ENCODE results near the gene FLCN. TPM values are rescaled to one million over a fixed set of nuclear protein-coding genes. Genes with fewer than 3 reads are reported as not detected.

The FLCN gene
- total and polyA plus RNA-seq, 4 donors: 8.5 to 46.7 (median 28.4) TPM

DNA sequence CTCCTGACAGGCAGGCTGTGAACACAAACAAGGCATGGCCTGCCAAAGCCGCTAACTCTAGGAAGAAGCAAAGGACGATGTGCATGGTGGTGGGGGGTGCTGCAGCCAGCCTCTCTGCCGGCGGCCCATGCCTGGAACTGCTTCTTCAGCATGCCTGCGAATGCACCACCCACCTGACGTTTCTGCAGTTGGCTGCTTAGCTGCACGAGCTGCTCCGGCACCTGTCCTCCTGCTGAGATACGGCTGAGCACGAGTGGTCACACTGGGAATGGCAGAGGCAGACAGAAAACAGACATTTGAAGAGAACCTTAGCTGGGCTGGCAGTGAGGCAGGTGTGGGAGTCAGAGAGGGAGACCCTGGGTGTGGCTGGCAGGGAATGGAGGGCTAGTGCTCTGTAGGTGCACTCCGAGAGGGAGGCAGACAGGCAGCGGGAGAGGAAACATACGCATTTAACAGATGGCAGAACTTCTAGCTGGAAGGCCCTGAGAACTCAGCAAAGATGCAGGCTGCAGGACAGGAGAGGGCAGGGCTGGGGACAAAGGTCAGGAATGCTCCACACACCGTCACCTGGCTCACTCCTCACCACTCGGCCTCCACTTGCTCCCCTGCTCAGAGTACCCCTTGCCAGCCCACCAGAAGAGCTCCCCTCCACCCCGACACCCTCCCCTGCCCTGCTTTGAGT is 5.2 kb downstream of the FLCN start:
- H3K4me3 ChIP-seq (ENCODE audit: low read depth in 1 of 3, low read length in 3 of 3): no peak overlapping the region
- no peaks in the 10 kb centered on the region for H3K9me3 ChIP-seq (ENCODE audit: control insufficient read depth in 4 of 4, low read length in 3 of 4)
- H3K36me3 ChIP-seq (ENCODE audit: control insufficient read depth in 4 of 4, insufficient read depth in 3 of 4, low read depth in 1 of 4, low read length in 3 of 4): peaks cover 6 to 35% (median 18%) of the 10 kb centered on the region in 4 donors
- no peak overlapping the region for H3K27ac ChIP-seq (ENCODE audit: low read depth in 1 of 2, low read length in 2 of 2)
- 68% methylated on average over 16 of the region's 16 CpGs for WGBS
- no peak for DNase-seq (ENCODE audit: low spot score)
- peaks cover 8 to 63% (median 48%) of the 10 kb centered on the region in 4 donors for H3K4me1 ChIP-seq (ENCODE audit: control insufficient read depth in 4 of 4, insufficient read depth in 4 of 4, low read length in 3 of 4)
- TF ChIP-seq GABPA (IDR thresholded peaks at IDR 0.05 in 1 of 2, conservative IDR thresholded peaks at IDR 0.05 in 1 of 2) (no peak), HNF4A (conservative IDR thresholded peaks at IDR 0.05) (peak; percentile 39 to 45), JUND (IDR thresholded peaks at IDR 0.05) (no peak)
- H3K27me3 ChIP-seq (ENCODE audit: control insufficient read depth in 4 of 4, insufficient read depth in 4 of 4, low read length in 3 of 4): no peaks in the 10 kb centered on the region
- no peak overlapping the region for H3K9ac ChIP-seq (ENCODE audit: low read depth in 1 of 2, low read length in 2 of 2)

DNA sequence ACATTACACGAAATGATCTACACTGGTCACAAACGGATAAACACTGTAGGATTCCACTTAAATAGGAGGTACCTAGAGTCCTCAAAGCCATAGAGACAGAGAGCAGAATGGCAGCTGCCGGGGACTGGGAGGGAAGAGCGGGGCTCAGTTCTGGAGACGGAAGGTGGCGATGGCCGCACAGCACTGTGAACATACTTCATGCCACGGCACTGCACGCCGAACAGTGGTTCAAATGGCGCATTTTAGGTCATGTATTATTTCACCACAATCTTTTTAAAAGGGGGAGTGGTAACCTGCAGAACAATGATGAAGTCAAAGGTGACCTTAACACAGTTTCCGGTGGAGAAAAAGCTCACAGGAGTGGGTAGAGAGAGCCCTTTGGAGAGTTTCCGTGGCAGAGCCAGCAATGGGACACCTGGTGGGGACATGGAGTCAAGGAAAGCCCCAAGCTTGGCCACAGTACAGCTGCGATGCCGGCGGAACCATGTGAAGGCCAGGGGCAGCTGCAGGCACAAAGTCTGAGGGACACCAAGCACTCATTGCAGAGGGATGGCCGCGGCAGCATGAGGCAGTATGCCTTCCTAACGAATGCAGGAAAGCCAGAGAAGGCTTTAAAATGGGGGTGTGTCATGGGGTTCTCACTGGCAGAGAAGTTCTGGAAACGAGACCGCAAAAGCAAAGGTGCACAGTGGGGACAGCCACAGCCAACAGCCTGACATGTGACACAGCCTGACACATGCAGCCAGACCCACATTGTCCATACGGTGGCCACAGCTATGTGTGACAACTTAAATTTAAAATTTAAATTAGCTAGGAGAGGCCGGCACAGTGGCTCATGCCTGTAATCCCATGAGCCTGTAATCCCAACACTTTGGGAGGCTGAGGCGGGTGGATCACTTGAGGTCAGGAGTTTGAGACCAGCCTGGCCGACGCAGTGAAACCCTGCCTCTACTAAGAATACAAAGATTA is 7.3 kb downstream of the FLCN start:
- TF ChIP-seq RAD21 (IDR thresholded peaks at IDR 0.05) (no peak), TAF1 (conservative IDR thresholded peaks at IDR 0.05) (no peak), RXRA (IDR thresholded peaks at IDR 0.05) (no peak), FOXA2 (IDR thresholded peaks at IDR 0.05) (no peak), HNF4A (conservative IDR thresholded peaks at IDR 0.05) (no peak), SP1 (IDR thresholded peaks at IDR 0.05) (no peak), EGR1 (IDR thresholded peaks at IDR 0.05; ENCODE audit: low read depth in 2 of 2) (no peak), NR2F2 (IDR thresholded peaks at IDR 0.05) (no peak), FOXA1 (IDR thresholded peaks at IDR 0.05) (no peak), HNF4G (IDR thresholded peaks at IDR 0.05) (no peak), JUND (IDR thresholded peaks at IDR 0.05) (no peak), GABPA (IDR thresholded peaks at IDR 0.05 in 1 of 2, conservative IDR thresholded peaks at IDR 0.05 in 1 of 2) (no peak), YY1 (IDR thresholded peaks at IDR 0.05) (no peak)
- TF ChIP-seq, protein P1, sequence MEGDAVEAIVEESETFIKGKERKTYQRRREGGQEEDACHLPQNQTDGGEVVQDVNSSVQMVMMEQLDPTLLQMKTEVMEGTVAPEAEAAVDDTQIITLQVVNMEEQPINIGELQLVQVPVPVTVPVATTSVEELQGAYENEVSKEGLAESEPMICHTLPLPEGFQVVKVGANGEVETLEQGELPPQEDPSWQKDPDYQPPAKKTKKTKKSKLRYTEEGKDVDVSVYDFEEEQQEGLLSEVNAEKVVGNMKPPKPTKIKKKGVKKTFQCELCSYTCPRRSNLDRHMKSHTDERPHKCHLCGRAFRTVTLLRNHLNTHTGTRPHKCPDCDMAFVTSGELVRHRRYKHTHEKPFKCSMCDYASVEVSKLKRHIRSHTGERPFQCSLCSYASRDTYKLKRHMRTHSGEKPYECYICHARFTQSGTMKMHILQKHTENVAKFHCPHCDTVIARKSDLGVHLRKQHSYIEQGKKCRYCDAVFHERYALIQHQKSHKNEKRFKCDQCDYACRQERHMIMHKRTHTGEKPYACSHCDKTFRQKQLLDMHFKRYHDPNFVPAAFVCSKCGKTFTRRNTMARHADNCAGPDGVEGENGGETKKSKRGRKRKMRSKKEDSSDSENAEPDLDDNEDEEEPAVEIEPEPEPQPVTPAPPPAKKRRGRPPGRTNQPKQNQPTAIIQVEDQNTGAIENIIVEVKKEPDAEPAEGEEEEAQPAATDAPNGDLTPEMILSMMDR (IDR thresholded peaks at IDR 0.05; ENCODE audit: low read depth, low read length, missing input control): no peak
- TF ChIP-seq, protein P2, sequence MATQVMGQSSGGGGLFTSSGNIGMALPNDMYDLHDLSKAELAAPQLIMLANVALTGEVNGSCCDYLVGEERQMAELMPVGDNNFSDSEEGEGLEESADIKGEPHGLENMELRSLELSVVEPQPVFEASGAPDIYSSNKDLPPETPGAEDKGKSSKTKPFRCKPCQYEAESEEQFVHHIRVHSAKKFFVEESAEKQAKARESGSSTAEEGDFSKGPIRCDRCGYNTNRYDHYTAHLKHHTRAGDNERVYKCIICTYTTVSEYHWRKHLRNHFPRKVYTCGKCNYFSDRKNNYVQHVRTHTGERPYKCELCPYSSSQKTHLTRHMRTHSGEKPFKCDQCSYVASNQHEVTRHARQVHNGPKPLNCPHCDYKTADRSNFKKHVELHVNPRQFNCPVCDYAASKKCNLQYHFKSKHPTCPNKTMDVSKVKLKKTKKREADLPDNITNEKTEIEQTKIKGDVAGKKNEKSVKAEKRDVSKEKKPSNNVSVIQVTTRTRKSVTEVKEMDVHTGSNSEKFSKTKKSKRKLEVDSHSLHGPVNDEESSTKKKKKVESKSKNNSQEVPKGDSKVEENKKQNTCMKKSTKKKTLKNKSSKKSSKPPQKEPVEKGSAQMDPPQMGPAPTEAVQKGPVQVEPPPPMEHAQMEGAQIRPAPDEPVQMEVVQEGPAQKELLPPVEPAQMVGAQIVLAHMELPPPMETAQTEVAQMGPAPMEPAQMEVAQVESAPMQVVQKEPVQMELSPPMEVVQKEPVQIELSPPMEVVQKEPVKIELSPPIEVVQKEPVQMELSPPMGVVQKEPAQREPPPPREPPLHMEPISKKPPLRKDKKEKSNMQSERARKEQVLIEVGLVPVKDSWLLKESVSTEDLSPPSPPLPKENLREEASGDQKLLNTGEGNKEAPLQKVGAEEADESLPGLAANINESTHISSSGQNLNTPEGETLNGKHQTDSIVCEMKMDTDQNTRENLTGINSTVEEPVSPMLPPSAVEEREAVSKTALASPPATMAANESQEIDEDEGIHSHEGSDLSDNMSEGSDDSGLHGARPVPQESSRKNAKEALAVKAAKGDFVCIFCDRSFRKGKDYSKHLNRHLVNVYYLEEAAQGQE (IDR thresholded peaks at IDR 0.05): no peak
- TF ChIP-seq, protein P3, sequence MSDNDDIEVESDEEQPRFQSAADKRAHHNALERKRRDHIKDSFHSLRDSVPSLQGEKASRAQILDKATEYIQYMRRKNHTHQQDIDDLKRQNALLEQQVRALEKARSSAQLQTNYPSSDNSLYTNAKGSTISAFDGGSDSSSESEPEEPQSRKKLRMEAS (IDR thresholded peaks at IDR 0.05): no peak
- TF ChIP-seq, protein P4, sequence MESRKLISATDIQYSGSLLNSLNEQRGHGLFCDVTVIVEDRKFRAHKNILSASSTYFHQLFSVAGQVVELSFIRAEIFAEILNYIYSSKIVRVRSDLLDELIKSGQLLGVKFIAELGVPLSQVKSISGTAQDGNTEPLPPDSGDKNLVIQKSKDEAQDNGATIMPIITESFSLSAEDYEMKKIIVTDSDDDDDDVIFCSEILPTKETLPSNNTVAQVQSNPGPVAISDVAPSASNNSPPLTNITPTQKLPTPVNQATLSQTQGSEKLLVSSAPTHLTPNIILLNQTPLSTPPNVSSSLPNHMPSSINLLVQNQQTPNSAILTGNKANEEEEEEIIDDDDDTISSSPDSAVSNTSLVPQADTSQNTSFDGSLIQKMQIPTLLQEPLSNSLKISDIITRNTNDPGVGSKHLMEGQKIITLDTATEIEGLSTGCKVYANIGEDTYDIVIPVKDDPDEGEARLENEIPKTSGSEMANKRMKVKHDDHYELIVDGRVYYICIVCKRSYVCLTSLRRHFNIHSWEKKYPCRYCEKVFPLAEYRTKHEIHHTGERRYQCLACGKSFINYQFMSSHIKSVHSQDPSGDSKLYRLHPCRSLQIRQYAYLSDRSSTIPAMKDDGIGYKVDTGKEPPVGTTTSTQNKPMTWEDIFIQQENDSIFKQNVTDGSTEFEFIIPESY (IDR thresholded peaks at IDR 0.05): no peak
- TF ChIP-seq, protein P5, sequence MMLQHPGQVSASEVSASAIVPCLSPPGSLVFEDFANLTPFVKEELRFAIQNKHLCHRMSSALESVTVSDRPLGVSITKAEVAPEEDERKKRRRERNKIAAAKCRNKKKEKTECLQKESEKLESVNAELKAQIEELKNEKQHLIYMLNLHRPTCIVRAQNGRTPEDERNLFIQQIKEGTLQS (IDR thresholded peaks at IDR 0.05): no peak
- H3K9me3 ChIP-seq (ENCODE audit: control insufficient read depth in 4 of 4, low read length in 3 of 4): no peaks in the 10 kb centered on the region
- H3K27me3 ChIP-seq (ENCODE audit: control insufficient read depth in 4 of 4, insufficient read depth in 4 of 4, low read length in 3 of 4): no peaks in the 10 kb centered on the region
- H3K27ac ChIP-seq (ENCODE audit: low read depth in 1 of 2, low read length in 2 of 2): no peak overlapping the region
- no peak overlapping the region for H3K9ac ChIP-seq (ENCODE audit: low read depth in 1 of 2, low read length in 2 of 2)
- H3K4me3 ChIP-seq (ENCODE audit: low read depth in 1 of 3, low read length in 3 of 3): no peak overlapping the region
- H3K4me1 ChIP-seq (ENCODE audit: control insufficient read depth in 4 of 4, insufficient read depth in 4 of 4, low read length in 3 of 4): peaks cover 8 to 45% (median 34%) of the 10 kb centered on the region in 4 donors
- H3K36me3 ChIP-seq (ENCODE audit: control insufficient read depth in 4 of 4, insufficient read depth in 3 of 4, low read depth in 1 of 4, low read length in 3 of 4): peaks cover 10 to 55% (median 31%) of the 10 kb centered on the region in 4 donors
- WGBS: 86% methylated on average over 26 of the region's 26 CpGs
- no peak for DNase-seq (ENCODE audit: low spot score)
